Natural killer cell (primary cell): Measurements from ENCODE around the gene PRKCD. TPM values are rescaled to one million over a fixed set of nuclear protein-coding genes. Genes with fewer than 3 reads are reported as not detected.

ENCODE experiments used
- ATAC-seq, 3 donors: fragments of 150-1000 bp in 2 of 3; fragments of 200-7000 bp in 1 of 3; cut with Tn5 transposase; 1 replicate in 1 of 3; 2 replicates in 2 of 3; pipeline ENCODE4 v1.10.0; 2021; ENCODE audit warnings: mild to moderate bottlenecking in 2 of 3, moderate library complexity in 2 of 3
- DNase-seq, 2 donors: peaks; one replicate each; pipeline versions ENCODE4 v3.0.0 to v3.0.0-alpha.2; 2013 to 2021; ENCODE audit warnings: mixed read lengths in 1 of 2
- H3K27ac ChIP-seq: one replicate; pipeline ENCODE4 v1.5.1; 2013; ENCODE audit warnings: mild to moderate bottlenecking, low read length
- H3K27me3 ChIP-seq: one replicate; pipeline ENCODE4 v1.6.1; 2013; ENCODE audit warnings: low read length; ENCODE audit not compliant: control insufficient read depth, insufficient read depth
- H3K36me3 ChIP-seq: one replicate; pipeline ENCODE4 v1.6.1; 2013; ENCODE audit warnings: low read length; ENCODE audit not compliant: control insufficient read depth, insufficient read depth
- H3K4me1 ChIP-seq: one replicate; pipeline ENCODE4 v1.6.1; 2013; ENCODE audit warnings: low read length; ENCODE audit not compliant: control insufficient read depth, insufficient read depth
- H3K4me3 ChIP-seq: one replicate; pipeline ENCODE4 v1.5.1; 2013; ENCODE audit warnings: low read length
- H3K9me3 ChIP-seq: one replicate; pipeline ENCODE4 v1.6.1; 2013; ENCODE audit warnings: low read length; ENCODE audit not compliant: control insufficient read depth, insufficient read depth
- H3K27ac Mint-ChIP-seq, 2 donors: one replicate each; pipeline ENCODE4 v1.8.0; 2022; ENCODE audit warnings: mild to moderate bottlenecking in 2 of 2, mixed read lengths in 2 of 2, moderate library complexity in 1 of 2
- H3K27me3 Mint-ChIP-seq, 2 donors: one replicate each; pipeline ENCODE4 v1.8.0; 2022; ENCODE audit warnings: low read depth in 2 of 2, mixed read lengths in 2 of 2
- H3K36me3 Mint-ChIP-seq: one replicate; pipeline ENCODE4 v1.8.0; 2022; ENCODE audit warnings: mixed read lengths
- H3K4me1 Mint-ChIP-seq, 2 donors: one replicate each; pipeline ENCODE4 v1.8.0; 2022; ENCODE audit warnings: mixed read lengths in 2 of 2
- H3K4me3 Mint-ChIP-seq: one replicate; pipeline ENCODE4 v1.8.0; 2022; ENCODE audit warnings: mild to moderate bottlenecking, moderate library complexity, mixed read lengths
- H3K9me3 Mint-ChIP-seq, 2 donors: one replicate each; pipeline ENCODE4 v1.8.0; 2022; ENCODE audit warnings: mixed read lengths in 2 of 2
- WGBS: methylation state at CpG from one replicate; pipeline ENCODE4 v1.1.7; 2013; ENCODE audit warnings: missing lambda C conversion rate; ENCODE audit not compliant: insufficient coverage; 5-methylcytosine and 5-hydroxymethylcytosine counted together
- intact Hi-C: fragments of 100-400 bp; cut with micrococcal nuclease; formaldehyde crosslinking; loops from one replicate; pipeline ENCODE4 v1.14.2; 2022
- total RNA-seq, 4 donors: library from RNA; stranded (reverse); fragments of 120-200 nt in 1 of 4; gene quantifications; one replicate each; pipeline versions ENCODE4 v1.2.3 to v1.2.4, GENCODE V29; 2013 to 2022
- TF ChIP-seq, protein P1 (sequence below): fragments of 200-600 bp; IDR thresholded peaks from one replicate; pipeline ENCODE4 v1.8.0; 2022; ENCODE audit warnings: antibody characterized with exemption

Gene PRKCD
- total RNA-seq, 3 donors from 2014 or later (not counting 1 experiment from before 2014, with no cell fraction given): 31.7 to 60.0 (median 36.3) TPM

GRCh38 chr3:53199834-53200233, 38.8 kb downstream of the PRKCD start:
- DNase-seq (no peak), ATAC-seq (no peak)
- Mint-ChIP-seq H3K27me3 (peaks cover 0 to 10% of the 10 kb centered on the region in 2 donors), H3K36me3 (no peaks in the 10 kb centered on the region), H3K9me3 (no peaks in the 10 kb centered on the region), H3K4me3 (no peak overlapping the region), H3K4me1 (peaks cover 7% of the 10 kb centered on the region in 2 donors), H3K27ac (no peak overlapping the region)
- intact Hi-C loops: loop anchor here (5.0 kb wide), 1 partner anchor 38 kb away; the partner anchor contains the start of gene PRKCD
- no peaks in the 10 kb centered on the region for H3K27me3 ChIP-seq
- H3K27ac ChIP-seq: no peak overlapping the region
- H3K36me3 ChIP-seq: no peaks in the 10 kb centered on the region
- H3K4me1 ChIP-seq: peaks cover 8% of the 10 kb centered on the region
- H3K9me3 ChIP-seq: no peaks in the 10 kb centered on the region
- WGBS: 64% methylated on average over 3 of the region's 3 CpGs
- no peak overlapping the region for H3K4me3 ChIP-seq
- TF ChIP-seq, protein P1, sequence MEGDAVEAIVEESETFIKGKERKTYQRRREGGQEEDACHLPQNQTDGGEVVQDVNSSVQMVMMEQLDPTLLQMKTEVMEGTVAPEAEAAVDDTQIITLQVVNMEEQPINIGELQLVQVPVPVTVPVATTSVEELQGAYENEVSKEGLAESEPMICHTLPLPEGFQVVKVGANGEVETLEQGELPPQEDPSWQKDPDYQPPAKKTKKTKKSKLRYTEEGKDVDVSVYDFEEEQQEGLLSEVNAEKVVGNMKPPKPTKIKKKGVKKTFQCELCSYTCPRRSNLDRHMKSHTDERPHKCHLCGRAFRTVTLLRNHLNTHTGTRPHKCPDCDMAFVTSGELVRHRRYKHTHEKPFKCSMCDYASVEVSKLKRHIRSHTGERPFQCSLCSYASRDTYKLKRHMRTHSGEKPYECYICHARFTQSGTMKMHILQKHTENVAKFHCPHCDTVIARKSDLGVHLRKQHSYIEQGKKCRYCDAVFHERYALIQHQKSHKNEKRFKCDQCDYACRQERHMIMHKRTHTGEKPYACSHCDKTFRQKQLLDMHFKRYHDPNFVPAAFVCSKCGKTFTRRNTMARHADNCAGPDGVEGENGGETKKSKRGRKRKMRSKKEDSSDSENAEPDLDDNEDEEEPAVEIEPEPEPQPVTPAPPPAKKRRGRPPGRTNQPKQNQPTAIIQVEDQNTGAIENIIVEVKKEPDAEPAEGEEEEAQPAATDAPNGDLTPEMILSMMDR: no peak

GRCh38 chr3:53200501-53201498, 39.8 kb downstream of the PRKCD start:
- ATAC-seq: no peak
- DNase-seq: no peak
- peaks cover 5% of the 10 kb centered on the region for H3K4me1 ChIP-seq
- Mint-ChIP-seq H3K36me3 (no peaks in the 10 kb centered on the region), H3K27me3 (peaks cover 0 to 6% of the 10 kb centered on the region in 2 donors), H3K4me1 (no peaks in the 10 kb centered on the region), H3K4me3 (no peak overlapping the region), H3K27ac (no peak overlapping the region), H3K9me3 (no peaks in the 10 kb centered on the region)
- H3K36me3 ChIP-seq: no peaks in the 10 kb centered on the region
- no peaks in the 10 kb centered on the region for H3K27me3 ChIP-seq
- H3K27ac ChIP-seq: no peak overlapping the region
- 84% methylated on average over 18 of the region's 19 CpGs for WGBS
- intact Hi-C loops: no loop called here
- H3K4me3 ChIP-seq: no peak overlapping the region
- TF ChIP-seq, protein P1: no peak
- H3K9me3 ChIP-seq: no peaks in the 10 kb centered on the region

- no peaks in the 10 kb centered on the region for H3K36me3 ChIP-seq
- 83% methylated on average over 14 of the region's 14 CpGs for WGBS
- DNase-seq (no peak), ATAC-seq (no peak)
- intact Hi-C loops: no loop called here
- H3K4me3 Mint-ChIP-seq: no peak overlapping the region
- H3K9me3 ChIP-seq: no peaks in the 10 kb centered on the region
- H3K9me3 Mint-ChIP-seq: no peaks in the 10 kb centered on the region
- H3K27ac Mint-ChIP-seq: no peak overlapping the region
- H3K36me3 Mint-ChIP-seq: no peaks in the 10 kb centered on the region
- H3K4me3 ChIP-seq: no peak overlapping the region
- H3K27ac ChIP-seq: no peak overlapping the region
- peaks cover 0 to 6% of the 10 kb centered on the region in 2 donors for H3K27me3 Mint-ChIP-seq
- no peaks in the 10 kb centered on the region for H3K4me1 ChIP-seq
- H3K4me1 Mint-ChIP-seq: no peaks in the 10 kb centered on the region
- TF ChIP-seq, protein P1: no peak
- H3K27me3 ChIP-seq: no peaks in the 10 kb centered on the region
Observed at GRCh38 chr3:53202331-53203015, 41.5 kb downstream of the PRKCD start.
